ENCODE measurements around the gene AHCYL1. TPM values are rescaled to one million over a fixed set of nuclear protein-coding genes. Genes with fewer than 3 reads are reported as not detected.

Gene AHCYL1
- total and polyA plus RNA-seq, 2 donors (not counting 3 experiments of a cell fraction or from before 2014, with no cell fraction given): 49.2 to 74.2 TPM

DNA sequence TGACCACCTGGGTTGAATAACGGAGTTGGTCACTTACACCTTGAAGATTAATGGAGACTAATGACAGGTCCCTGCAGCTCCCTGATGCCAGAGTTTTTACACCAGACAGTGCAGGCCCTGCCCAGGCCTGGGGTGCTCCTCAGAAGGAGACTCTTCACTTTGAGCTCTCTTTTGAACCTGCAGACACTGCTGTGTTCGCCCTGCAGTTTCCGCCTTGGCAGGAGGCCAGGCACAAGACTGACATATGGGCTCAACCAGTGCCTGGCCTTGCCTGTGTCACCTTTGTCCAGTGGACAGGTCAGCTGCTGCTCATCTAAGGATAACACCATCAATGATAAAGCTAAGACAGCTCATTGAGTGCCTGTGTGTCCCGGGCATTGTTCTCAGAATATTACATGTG, 55.1 kb downstream of the AHCYL1 start:
- intact Hi-C loops (cut with micrococcal nuclease) (loop anchor here (10.0 kb wide), 1 partner anchor 945 kb away; the partner anchor contains the start of gene TMEM167B), dilution Hi-C loops (cut with MboI; ENCODE audit: extremely low pct_ligation_motif_present, low sequenced_read_pairs) (no loop called here)
- no TSS peak for BruUV-seq (replicated peaks)
- H3K9ac ChIP-seq (replicated peaks; ENCODE audit: extremely low read depth, insufficient read depth, low read length): no peak overlapping the region
- DNase-seq (ENCODE audit: low read depth, low spot score) (no peak), FAIRE-seq (no peak)
- H3K9me1 ChIP-seq (replicated peaks; ENCODE audit: control insufficient read depth, extremely low read depth, insufficient read depth, low read length): no peaks in the 10 kb centered on the region
- H3K27me3 ChIP-seq (ENCODE audit: control insufficient read depth in 2 of 2, insufficient read depth in 2 of 2, low read length in 2 of 2): no peaks in the 10 kb centered on the region
- H4K20me1 ChIP-seq (replicated peaks; ENCODE audit: control insufficient read depth, extremely low read depth, insufficient read depth, low read length): no peaks in the 10 kb centered on the region
- no peak overlapping the region for H3K27ac ChIP-seq (ENCODE audit: insufficient read depth, low read depth, low read length)
- TF ChIP-seq POLR2AphosphoS5 (IDR thresholded peaks at IDR 0.05; ENCODE audit: insufficient read depth, low read depth, low read length): no peak
- TF ChIP-seq FOS (IDR thresholded peaks at IDR 0.05; ENCODE audit: borderline replicate concordance, insufficient read depth, low read length): no peak
- TF ChIP-seq EZH2 (IDR thresholded peaks at IDR 0.05; ENCODE audit: borderline replicate concordance, low read depth, low read length, severe bottlenecking): no peak
- no peak for TF ChIP-seq JUN (IDR thresholded peaks at IDR 0.05; ENCODE audit: borderline replicate concordance, insufficient read depth, insufficient read length, low read depth)
- no peak for TF ChIP-seq MYC (IDR thresholded peaks at IDR 0.05; ENCODE audit: low read depth, low read length)
- TF ChIP-seq, protein P1, sequence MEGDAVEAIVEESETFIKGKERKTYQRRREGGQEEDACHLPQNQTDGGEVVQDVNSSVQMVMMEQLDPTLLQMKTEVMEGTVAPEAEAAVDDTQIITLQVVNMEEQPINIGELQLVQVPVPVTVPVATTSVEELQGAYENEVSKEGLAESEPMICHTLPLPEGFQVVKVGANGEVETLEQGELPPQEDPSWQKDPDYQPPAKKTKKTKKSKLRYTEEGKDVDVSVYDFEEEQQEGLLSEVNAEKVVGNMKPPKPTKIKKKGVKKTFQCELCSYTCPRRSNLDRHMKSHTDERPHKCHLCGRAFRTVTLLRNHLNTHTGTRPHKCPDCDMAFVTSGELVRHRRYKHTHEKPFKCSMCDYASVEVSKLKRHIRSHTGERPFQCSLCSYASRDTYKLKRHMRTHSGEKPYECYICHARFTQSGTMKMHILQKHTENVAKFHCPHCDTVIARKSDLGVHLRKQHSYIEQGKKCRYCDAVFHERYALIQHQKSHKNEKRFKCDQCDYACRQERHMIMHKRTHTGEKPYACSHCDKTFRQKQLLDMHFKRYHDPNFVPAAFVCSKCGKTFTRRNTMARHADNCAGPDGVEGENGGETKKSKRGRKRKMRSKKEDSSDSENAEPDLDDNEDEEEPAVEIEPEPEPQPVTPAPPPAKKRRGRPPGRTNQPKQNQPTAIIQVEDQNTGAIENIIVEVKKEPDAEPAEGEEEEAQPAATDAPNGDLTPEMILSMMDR (IDR thresholded peaks at IDR 0.05; ENCODE audit: extremely low read depth in 1 of 2, insufficient read depth in 1 of 2, low read depth in 1 of 2, low read length in 2 of 2): no peak
- no peak for TF ChIP-seq POLR2A (IDR thresholded peaks at IDR 0.05; ENCODE audit: low read depth, low read length)
- TF ChIP-seq GATA2 (IDR thresholded peaks at IDR 0.05; ENCODE audit: insufficient read depth, insufficient read length, low read depth, low read length): no peak
- TF ChIP-seq, protein P2, sequence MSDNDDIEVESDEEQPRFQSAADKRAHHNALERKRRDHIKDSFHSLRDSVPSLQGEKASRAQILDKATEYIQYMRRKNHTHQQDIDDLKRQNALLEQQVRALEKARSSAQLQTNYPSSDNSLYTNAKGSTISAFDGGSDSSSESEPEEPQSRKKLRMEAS (IDR thresholded peaks at IDR 0.05; ENCODE audit: insufficient read depth, insufficient read length): no peak
- peaks cover 26% of the 10 kb centered on the region for H3K79me2 ChIP-seq (ENCODE audit: control insufficient read depth, insufficient read depth, low read length)
- H3K4me1 ChIP-seq (ENCODE audit: control insufficient read depth, extremely low read depth, insufficient read depth, low read length): peaks cover 9% of the 10 kb centered on the region
- H3K9me3 ChIP-seq (replicated peaks; ENCODE audit: control insufficient read depth, insufficient read depth, low read length): no peaks in the 10 kb centered on the region
- ChIA-PET CTCF (no interaction called here), POLR2A (no interaction called here)
- H3K4me2 ChIP-seq (ENCODE audit: insufficient read depth, low read length): no peak overlapping the region
- H2AFZ ChIP-seq (ENCODE audit: low read depth, low read length): no peak overlapping the region
- H3K4me3 ChIP-seq (replicated peaks in 1 of 3; ENCODE audit: insufficient read depth in 1 of 3, low read depth in 1 of 3, low read length in 3 of 3): no peak overlapping the region
- H3K36me3 ChIP-seq (ENCODE audit: control insufficient read depth in 2 of 2, extremely low read depth in 1 of 2, insufficient read depth in 2 of 2, low read length in 2 of 2): peaks cover 11 to 57% of the 10 kb centered on the region in 2 experiments
